H1 (cell line): ENCODE data around the gene VPS72. TPM values are rescaled to one million over a fixed set of nuclear protein-coding genes. Genes with fewer than 3 reads are reported as not detected.

ENCODE experiments used
- CTCF ChIA-PET: fragments of 300-600 bp; sonication (Branson Sonifier 250); formaldehyde crosslinking; loops from one replicate; lab custom pipeline; 2021; ENCODE audit not compliant: partially characterized antibody; lab: Charles Lee
- POLR2A ChIA-PET: fragments of 300-600 bp; sonication (Branson Sonifier 250); formaldehyde crosslinking; loops from one replicate; lab custom pipeline; 2021; ENCODE audit warnings: inconsistent platforms; ENCODE audit not compliant: partially characterized antibody; lab: Charles Lee
- DNase-seq, 2 experiments: peaks; one replicate each; pipeline versions ENCODE4 v3.0.0 to v3.0.0-alpha.2; 2010 to 2022; ENCODE audit warnings: low spot score in 2 of 2, low read depth in 1 of 2, mixed read lengths in 1 of 2
- FAIRE-seq: peaks from 2 replicates; lab custom pipeline; 2011; peaks lifted over from hg19 to GRCh38; lab: Jason Lieb, UNC
- H2AFZ ChIP-seq: 2 replicates; pipeline ENCODE4 v1.8.1; 2012; ENCODE audit warnings: low read length, inconsistent platforms
- H2AK5ac ChIP-seq: 2 replicates; pipeline ENCODE4 v1.6.1; 2013; ENCODE audit warnings: low read depth, low read length
- H2BK120ac ChIP-seq: replicated peaks from 2 replicates; pipeline ENCODE3; 2013; ENCODE audit warnings: low read depth, low read length, inconsistent platforms
- H2BK12ac ChIP-seq: 2 replicates; pipeline ENCODE4 v1.6.1; 2013; ENCODE audit warnings: low read depth, low read length
- H2BK15ac ChIP-seq: 2 replicates; pipeline ENCODE4 v1.6.1; 2013; ENCODE audit warnings: low read length
- H2BK20ac ChIP-seq: 2 replicates; pipeline ENCODE4 v1.6.1; 2013; ENCODE audit warnings: low read length
- H2BK5ac ChIP-seq: 2 replicates; pipeline ENCODE4 v1.6.1; 2013; ENCODE audit warnings: low read depth, low read length
- H3K14ac ChIP-seq: 2 replicates; pipeline ENCODE4 v1.6.1; 2013; ENCODE audit warnings: inconsistent platforms; ENCODE audit not compliant: insufficient read length
- H3K18ac ChIP-seq: 2 replicates; pipeline ENCODE4 v1.6.1; 2013; ENCODE audit warnings: low read length; ENCODE audit errors: extremely low read depth
- H3K23ac ChIP-seq: 2 replicates; pipeline ENCODE4 v1.6.1; 2013; ENCODE audit warnings: inconsistent platforms; ENCODE audit not compliant: insufficient read length
- H3K23me2 ChIP-seq: 2 replicates; pipeline ENCODE4 v1.6.1; 2013; ENCODE audit warnings: low read depth, low read length
- H3K27ac ChIP-seq: 2 replicates; pipeline ENCODE4 v1.6.1; 2011; ENCODE audit warnings: low read depth, low read length, inconsistent platforms
- H3K27me3 ChIP-seq, 4 experiments: replicated peaks in 1 of 4; 1 replicate in 1 of 4; 2 replicates in 3 of 4; pipeline versions ENCODE4 v1.6.1 to v1.8.1; 2011 to 2013; ENCODE audit warnings: low read length in 3 of 4, mild to moderate bottlenecking in 3 of 4, inconsistent platforms in 2 of 4, mixed read lengths in 2 of 4, moderate library complexity in 1 of 4; ENCODE audit not compliant: control insufficient read depth in 3 of 4, insufficient read depth in 3 of 4; ENCODE audit errors: extremely low read depth in 1 of 4
- H3K36me3 ChIP-seq, 4 experiments: 2 replicates each; pipeline versions ENCODE4 v1.6.1 to v1.8.1; 2011 to 2013; ENCODE audit warnings: mild to moderate bottlenecking in 4 of 4, low read length in 3 of 4, moderate library complexity in 2 of 4, control low read depth in 1 of 4, inconsistent platforms in 1 of 4; ENCODE audit not compliant: insufficient read depth in 4 of 4, control insufficient read depth in 2 of 4
- H3K4ac ChIP-seq: replicated peaks from 2 replicates; pipeline ENCODE3; 2013; ENCODE audit warnings: low read length, low read depth, mixed read lengths, inconsistent platforms; ENCODE audit not compliant: insufficient read length
- H3K4me1 ChIP-seq, 4 experiments: replicated peaks in 1 of 4; 1 replicate in 1 of 4; 2 replicates in 3 of 4; pipeline versions ENCODE4 v1.6.1 to v1.8.1; 2011 to 2013; ENCODE audit warnings: low read length in 3 of 4, inconsistent platforms in 2 of 4, mixed read lengths in 1 of 4; ENCODE audit not compliant: insufficient read depth in 4 of 4, control insufficient read depth in 3 of 4
- H3K4me2 ChIP-seq, 2 experiments: 2 replicates each; pipeline versions ENCODE4 v1.6.1 to v1.8.1; 2011 to 2013; ENCODE audit warnings: low read depth in 2 of 2, low read length in 2 of 2, control low read depth in 1 of 2, inconsistent platforms in 1 of 2, mild to moderate bottlenecking in 1 of 2; ENCODE audit not compliant: insufficient read depth in 1 of 2
- H3K4me3 ChIP-seq, 4 experiments: fragments of 200-600, 300-600 bp in 1 of 4; sonication (generic), shearing (Covaris generic), sonication (Bioruptor Twin) in 1 of 4; 2 replicates each; pipeline versions ENCODE4 v1.5.1 to v1.8.1; 2011 to 2016; ENCODE audit warnings: low read length in 4 of 4, low read depth in 3 of 4, control low read depth in 2 of 4, inconsistent platforms in 2 of 4, mild to moderate bottlenecking in 2 of 4, mixed read lengths in 1 of 4, moderate library complexity in 1 of 4; ENCODE audit not compliant: insufficient read depth in 2 of 4; ENCODE audit errors: extremely low read depth in 1 of 4
- H3K56ac ChIP-seq: replicated peaks from 2 replicates; pipeline ENCODE3; 2013; ENCODE audit warnings: low read depth, mild to moderate bottlenecking, mixed read lengths, low read length, inconsistent platforms; ENCODE audit not compliant: insufficient read length
- H3K79me1 ChIP-seq: 2 replicates; pipeline ENCODE4 v1.6.1; 2013; ENCODE audit warnings: low read depth, low read length, control low read depth
- H3K79me2 ChIP-seq, 2 experiments: 2 replicates each; pipeline versions ENCODE4 v1.6.1 to v1.8.1; 2012 to 2013; ENCODE audit warnings: low read length in 2 of 2, mild to moderate bottlenecking in 2 of 2, inconsistent platforms in 1 of 2; ENCODE audit not compliant: insufficient read depth in 2 of 2, control insufficient read depth in 1 of 2
- H3K9ac ChIP-seq, 4 experiments: replicated peaks in 1 of 4; 1 replicate in 1 of 4; 2 replicates in 3 of 4; pipeline versions ENCODE4 v1.6.1 to v1.8.1; 2011 to 2013; ENCODE audit warnings: low read depth in 3 of 4, low read length in 3 of 4, control low read depth in 2 of 4, mild to moderate bottlenecking in 2 of 4, moderate library complexity in 2 of 4, inconsistent platforms in 1 of 4; ENCODE audit errors: extremely low read depth in 1 of 4
- H3K9me3 ChIP-seq, 2 experiments: 2 replicates each; pipeline versions ENCODE4 v1.6.1 to v1.8.1; 2012 to 2013; ENCODE audit warnings: mild to moderate bottlenecking in 2 of 2, moderate library complexity in 2 of 2, control low read depth in 1 of 2, inconsistent platforms in 1 of 2, low read depth in 1 of 2, low read length in 1 of 2, mixed read lengths in 1 of 2; ENCODE audit not compliant: insufficient read depth in 2 of 2
- H4K20me1 ChIP-seq, 2 experiments: replicated peaks in 1 of 2; 2 replicates each; pipeline versions ENCODE3 to v1.8.1; 2011 to 2013; ENCODE audit warnings: inconsistent platforms in 2 of 2, low read length in 2 of 2, mild to moderate bottlenecking in 1 of 2; ENCODE audit not compliant: insufficient read depth in 2 of 2, control insufficient read depth in 1 of 2
- H4K5ac ChIP-seq: 2 replicates; pipeline ENCODE4 v1.6.1; 2013; ENCODE audit warnings: low read length, low read depth, mixed read lengths, inconsistent platforms; ENCODE audit not compliant: insufficient read length
- H4K8ac ChIP-seq: 2 replicates; pipeline ENCODE4 v1.8.0; 2013; ENCODE audit warnings: mild to moderate bottlenecking, moderate library complexity, low read length, inconsistent platforms; ENCODE audit not compliant: insufficient read depth; ENCODE audit errors: extremely low read depth
- H4K91ac ChIP-seq: replicated peaks from 2 replicates; pipeline ENCODE3; 2013; ENCODE audit warnings: low read length, mixed read lengths, inconsistent platforms; ENCODE audit not compliant: insufficient read length
- BRCA1 ChIP-seq: IDR thresholded peaks from 2 replicates; pipeline ENCODE4 v1.6.1; 2012; ENCODE audit warnings: low read depth, low read length, improper control_type of control experiment
- CEBPB ChIP-seq: IDR thresholded peaks from 2 replicates; pipeline ENCODE4 v1.6.1; 2012; ENCODE audit warnings: low read depth, low read length
- CTBP2 ChIP-seq: IDR thresholded peaks from 2 replicates; pipeline ENCODE4 v1.7.0; 2011; ENCODE audit warnings: borderline replicate concordance, mild to moderate bottlenecking, moderate library complexity, mixed read lengths, low read length; ENCODE audit not compliant: insufficient read depth, insufficient read length
- E2F6 ChIP-seq: IDR thresholded peaks from 2 replicates; pipeline ENCODE4 v1.6.1; 2012; ENCODE audit warnings: inconsistent platforms
- EGR1 ChIP-seq: IDR thresholded peaks from 2 replicates; pipeline ENCODE4 v1.6.1; 2011; ENCODE audit warnings: low read depth, low read length, borderline replicate concordance
- EZH2 ChIP-seq: fragments of 200-600 bp; sonication (generic); IDR thresholded peaks from 2 replicates; pipeline ENCODE4 v1.7.1; 2012; ENCODE audit warnings: low read depth, mild to moderate bottlenecking, moderate library complexity, low read length, inconsistent platforms; ENCODE audit not compliant: severe bottlenecking
- HDAC2 ChIP-seq, 2 experiments: fragments of 300-600 bp in 1 of 2; sonication (generic) in 1 of 2; IDR thresholded peaks; 2 replicates each; pipeline ENCODE4 v1.6.1; 2011 to 2012; ENCODE audit warnings: low read depth in 2 of 2, low read length in 2 of 2, mild to moderate bottlenecking in 2 of 2, moderate library complexity in 2 of 2, borderline replicate concordance in 1 of 2, inconsistent platforms in 1 of 2
- KDM4A ChIP-seq: IDR thresholded peaks from one replicate; pipeline ENCODE4 v1.7.1; 2012; ENCODE audit warnings: low read depth, mild to moderate bottlenecking, moderate library complexity, low read length, inconsistent platforms; ENCODE audit not compliant: severe bottlenecking
- POLR2A ChIP-seq, 2 experiments: IDR thresholded peaks; 1 replicate in 1 of 2; 2 replicates in 1 of 2; pipeline ENCODE4 v1.6.1; 2011; ENCODE audit warnings: low read depth in 2 of 2, low read length in 2 of 2, mild to moderate bottlenecking in 2 of 2; ENCODE audit errors: control extremely low read depth in 1 of 2
- RXRA ChIP-seq: IDR thresholded peaks from 2 replicates; pipeline ENCODE4 v1.6.1; 2011; ENCODE audit warnings: low read depth, mild to moderate bottlenecking, low read length, moderate library complexity; ENCODE audit not compliant: insufficient read depth
- SIX5 ChIP-seq: IDR thresholded peaks from 2 replicates; pipeline ENCODE4 v1.6.1; 2011; ENCODE audit warnings: mild to moderate bottlenecking, low read depth, low read length
- SP1 ChIP-seq: IDR thresholded peaks from 2 replicates; pipeline ENCODE4 v1.6.1; 2011; ENCODE audit warnings: low read depth, low read length
- TEAD4 ChIP-seq: IDR thresholded peaks from 2 replicates; pipeline ENCODE4 v1.6.1; 2012; ENCODE audit warnings: low read depth, low read length, inconsistent platforms, mixed read lengths
- WGBS, 2 experiments: shearing (Covaris generic) in 1 of 2; methylation state at CpG; one replicate each; pipeline versions ENCODE4 v1.1.6 to v1.1.7; 2013 to 2015; ENCODE audit warnings: low lambda C conversion rate in 2 of 2, mixed read lengths in 2 of 2, inconsistent platforms in 1 of 2, low coverage in 1 of 2, missing lambda C conversion rate in 1 of 2; ENCODE audit not compliant: insufficient replicate concordance in 2 of 2, insufficient coverage in 1 of 2, insufficient read length in 1 of 2; ENCODE audit errors: extremely low coverage in 1 of 2, missing lambda C conversion rate in 1 of 2; 5-methylcytosine and 5-hydroxymethylcytosine counted together
- polyA plus RNA-seq, 7 experiments: library from polyadenylated mRNA; depleted of rRNA in 3 of 7; stranded (reverse) in 5 of 7; unstranded in 2 of 7; fragments of >200 nt in 5 of 7; fragments of 200-250 nt in 2 of 7; gene quantifications; 1 replicate in 5 of 7; 2 replicates in 1 of 7; 4 replicates in 1 of 7; pipeline versions ENCODE4 v1.2.1 to v1.2.3, GENCODE V29; 2011 to 2013; ENCODE audit warnings: missing spikeins in 2 of 7, mixed read lengths in 2 of 7
- total RNA-seq: library from RNA; stranded (reverse); fragmentation: NEBNext Ultra II Directional; extraction: Animal tissue kit (Norgen Biotek cat#: 25700); gene quantifications from 2 replicates; pipeline ENCODE4 v1.2.1, GENCODE V29; 2021

The VPS72 gene
- total and polyA plus RNA-seq, 2 of the 8 experiments (the other 6 are each of a cell fraction or from before 2014, with no cell fraction given), result 86.6 to 121 TPM

GRCh38 chr1:151147665-151148064, 42.3 kb downstream of the VPS72 start:
- 76% methylated on average over 2 of the region's 2 CpGs; no CpG with 5 or more reads in 1 of the 2 experiments for WGBS, 2 experiments
- H4K20me1 ChIP-seq, result no peaks in the 10 kb centered on the region
- POLR2A ChIA-PET, result interaction anchor here (1.4 to 10.7 kb wide), 2 partner anchors 16 to 17 kb away, joined by 3 to 124 read pairs; no protein-coding TSS in a partner anchor
- H4K8ac ChIP-seq, result no peak overlapping the region
- no peak overlapping the region for H2AFZ ChIP-seq
- no peaks in the 10 kb centered on the region for H3K79me2 ChIP-seq
- no peak overlapping the region for H3K56ac ChIP-seq
- H3K9me3 ChIP-seq, result no peaks in the 10 kb centered on the region
- peaks cover 15 to 29% (median 20%) of the 10 kb centered on the region in 4 experiments for H3K4me1 ChIP-seq
- no peak overlapping the region for H3K14ac ChIP-seq
- H3K23ac ChIP-seq, result no peak overlapping the region
- peak overlapping the region in 1 of 2 experiments; percentile 98; a peak in 1 of 4 replicates for H3K4me2 ChIP-seq
- no peak overlapping the region for H3K4ac ChIP-seq
- H2BK15ac ChIP-seq, result no peak overlapping the region
- peaks cover 0 to 17% (median 8%) of the 10 kb centered on the region in 4 experiments; a peak in 5 of 7 replicates for H3K27me3 ChIP-seq
- H2BK12ac ChIP-seq, result no peak overlapping the region
- H3K23me2 ChIP-seq, result peaks cover 16% of the 10 kb centered on the region
- DNase-seq (no peak), FAIRE-seq (no peak)
- no peak overlapping the region for H3K27ac ChIP-seq
- no peak overlapping the region for H4K91ac ChIP-seq
- H3K4me3 ChIP-seq, result peak overlapping the region in 1 of 4 experiments; percentile 85; a peak in 1 of 8 replicates
- no peak for TF ChIP-seq TEAD4
- TF ChIP-seq POLR2A (IDR thresholded peaks at IDR 0.05; ENCODE audit: control extremely low read depth in 1 of 2, low read depth in 2 of 2, low read length in 2 of 2), result no peak
- no peak for TF ChIP-seq KDM4A
- no peak for TF ChIP-seq CTBP2
- TF ChIP-seq E2F6, result no peak
- no peak for TF ChIP-seq HDAC2 (IDR thresholded peaks at IDR 0.05; ENCODE audit: borderline replicate concordance in 1 of 2, low read depth in 2 of 2, low read length in 2 of 2)
- TF ChIP-seq SIX5, result no peak
- TF ChIP-seq BRCA1, result no peak
- TF ChIP-seq EGR1, result no peak
- no peak for TF ChIP-seq RXRA
- no peak for TF ChIP-seq CEBPB
- no peak for TF ChIP-seq EZH2
- no peak for TF ChIP-seq SP1
- H4K5ac ChIP-seq, result no peak overlapping the region
- H2BK20ac ChIP-seq, result no peak overlapping the region
- CTCF ChIA-PET, result interaction anchor here (1.4 to 1.8 kb wide), 3 partner anchors 8 to 120 kb away, joined by 4 to 9 read pairs (median 5); no protein-coding TSS in a partner anchor
- no peak overlapping the region for H2BK120ac ChIP-seq
- H3K18ac ChIP-seq, result no peak overlapping the region
- no peaks in the 10 kb centered on the region for H3K36me3 ChIP-seq
- H2AK5ac ChIP-seq, result no peak overlapping the region
- no peak overlapping the region for H2BK5ac ChIP-seq
- H3K9ac ChIP-seq, result no peak overlapping the region
- peaks cover 5% of the 10 kb centered on the region; the same call in 1 of the 2 replicates for H3K79me1 ChIP-seq
